ENCODE data around the gene MACROD2. TPM values are rescaled to one million over a fixed set of nuclear protein-coding genes. Genes with fewer than 3 reads are reported as not detected.

MACROD2 gene
- total and polyA plus RNA-seq, 2 experiments from 2014 or later, result 2.8 to 4.3 TPM

- no peak overlapping the region for H3K27ac Mint-ChIP-seq
- no peak overlapping the region for H3K4me3 Mint-ChIP-seq
- H3K27me3 ChIP-seq (ENCODE audit: insufficient read depth), result no peaks in the 10 kb centered on the region
- no peaks in the 10 kb centered on the region for H3F3A ChIP-seq (replicated peaks; ENCODE audit: low read depth)
- H3K4me1 Mint-ChIP-seq, result peaks cover 33% of the 10 kb centered on the region
- no peak overlapping the region for H3K27ac ChIP-seq (ENCODE audit: low read depth)
- H3K27me3 Mint-ChIP-seq (ENCODE audit: insufficient read depth, low read depth, poor library complexity), result no peaks in the 10 kb centered on the region
- H4K20me1 ChIP-seq (replicated peaks; ENCODE audit: insufficient read depth), result no peaks in the 10 kb centered on the region
- no peak for DNase-seq (ENCODE audit: low spot score)
- H3K4me2 ChIP-seq, result no peak overlapping the region
- peaks cover 28% of the 10 kb centered on the region for H3K4me1 ChIP-seq (ENCODE audit: insufficient read depth)
- no peaks in the 10 kb centered on the region for H3K36me3 ChIP-seq (ENCODE audit: insufficient read depth)
- H3K79me2 ChIP-seq (replicated peaks; ENCODE audit: insufficient read depth), result no peaks in the 10 kb centered on the region
- TF ChIP-seq STAT1 (IDR thresholded peaks at IDR 0.05; ENCODE audit: unreplicated experiment) (no peak), EZH2 (IDR thresholded peaks at IDR 0.05; ENCODE audit: low read depth, unreplicated experiment) (no peak), REST (IDR thresholded peaks at IDR 0.05; ENCODE audit: unreplicated experiment) (no peak), JUNB (IDR thresholded peaks at IDR 0.05; ENCODE audit: unreplicated experiment) (no peak), ZNF462 (CRISPR knock-in tag; IDR thresholded peaks at IDR 0.05) (no peak), ETS1 (IDR thresholded peaks at IDR 0.05) (no peak), CREB1 (CRISPR knock-in tag; IDR thresholded peaks at IDR 0.05; ENCODE audit: low read depth) (no peak), EZH2phosphoT487 (IDR thresholded peaks at IDR 0.05; ENCODE audit: unreplicated experiment) (no peak)
- TF ChIP-seq, protein P1, sequence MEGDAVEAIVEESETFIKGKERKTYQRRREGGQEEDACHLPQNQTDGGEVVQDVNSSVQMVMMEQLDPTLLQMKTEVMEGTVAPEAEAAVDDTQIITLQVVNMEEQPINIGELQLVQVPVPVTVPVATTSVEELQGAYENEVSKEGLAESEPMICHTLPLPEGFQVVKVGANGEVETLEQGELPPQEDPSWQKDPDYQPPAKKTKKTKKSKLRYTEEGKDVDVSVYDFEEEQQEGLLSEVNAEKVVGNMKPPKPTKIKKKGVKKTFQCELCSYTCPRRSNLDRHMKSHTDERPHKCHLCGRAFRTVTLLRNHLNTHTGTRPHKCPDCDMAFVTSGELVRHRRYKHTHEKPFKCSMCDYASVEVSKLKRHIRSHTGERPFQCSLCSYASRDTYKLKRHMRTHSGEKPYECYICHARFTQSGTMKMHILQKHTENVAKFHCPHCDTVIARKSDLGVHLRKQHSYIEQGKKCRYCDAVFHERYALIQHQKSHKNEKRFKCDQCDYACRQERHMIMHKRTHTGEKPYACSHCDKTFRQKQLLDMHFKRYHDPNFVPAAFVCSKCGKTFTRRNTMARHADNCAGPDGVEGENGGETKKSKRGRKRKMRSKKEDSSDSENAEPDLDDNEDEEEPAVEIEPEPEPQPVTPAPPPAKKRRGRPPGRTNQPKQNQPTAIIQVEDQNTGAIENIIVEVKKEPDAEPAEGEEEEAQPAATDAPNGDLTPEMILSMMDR (conservative IDR thresholded peaks at IDR 0.05; ENCODE audit: low read depth in 2 of 2), result no peak
- H2AFZ ChIP-seq, result no peak overlapping the region; the same call in 1 of the 2 replicates
- no peak overlapping the region for H3K4me3 ChIP-seq
- H3K9me3 Mint-ChIP-seq, result no peaks in the 10 kb centered on the region
- H3K9me2 ChIP-seq (ENCODE audit: insufficient read depth), result no peaks in the 10 kb centered on the region; the same call in 1 of the 2 replicates
- ATAC-seq, result no peak
- H3K36me3 Mint-ChIP-seq (ENCODE audit: low read depth), result no peaks in the 10 kb centered on the region
Observed at GRCh38 chr20:15792855-15793254, 1797.5 kb downstream of the MACROD2 start.

Measured in GM23338 (cell line).